Psoas muscle (tissue), 8 donors: ENCODE measurements around the gene CCDC70. TPM values are rescaled to one million over a fixed set of nuclear protein-coding genes. Genes with fewer than 3 reads are reported as not detected.

Source experiments
- ATAC-seq, 4 donors: fragments of 200-7000 bp; cut with Tn5 transposase; one replicate each; pipeline ENCODE4 v1.9.1; 2020; ENCODE audit warnings: moderate library complexity in 3 of 4, mild to moderate bottlenecking in 2 of 4
- DNase-seq, 2 donors: peaks; one replicate each; pipeline ENCODE4 v3.0.0-alpha.2; 2020
- H3K27ac ChIP-seq: fragments of 200-600 bp; one replicate; pipeline ENCODE4 v1.8.0; 2022
- H3K27me3 ChIP-seq, 3 donors: fragments of 200-600 bp in 1 of 3; one replicate each; pipeline versions ENCODE4 v1.6.1 to v1.8.0; 2013 to 2022; ENCODE audit warnings: low read length in 2 of 3, mild to moderate bottlenecking in 2 of 3, moderate library complexity in 1 of 3; ENCODE audit not compliant: insufficient read depth in 3 of 3
- H3K36me3 ChIP-seq, 2 donors: fragments of 200-600 bp in 1 of 2; one replicate each; pipeline versions ENCODE4 v1.6.1 to v1.8.0; 2013 to 2022; ENCODE audit warnings: low read depth in 1 of 2, mild to moderate bottlenecking in 1 of 2, moderate library complexity in 1 of 2; ENCODE audit not compliant: insufficient read depth in 1 of 2
- H3K4me1 ChIP-seq: fragments of 200-600 bp; one replicate; pipeline ENCODE4 v1.8.0; 2022
- H3K4me3 ChIP-seq: fragments of 200-600 bp; one replicate; pipeline ENCODE4 v1.8.0; 2022; ENCODE audit warnings: mild to moderate bottlenecking
- H3K9me3 ChIP-seq: fragments of 200-600 bp; one replicate; pipeline ENCODE4 v1.8.0; 2022
- CTCF ChIP-seq: fragments of 200-600 bp; IDR thresholded peaks from one replicate; pipeline ENCODE4 v1.8.0; 2022; ENCODE audit warnings: antibody characterized with exemption
- WGBS, 3 donors: extraction: QIAGEN DNeasy Blood & Tissue Kit; methylation state at CpG; one replicate each; pipeline versions ENCODE4 v1.1.6 to v1.1.7; 2013; 5-methylcytosine and 5-hydroxymethylcytosine counted together
- intact Hi-C, 2 donors: fragments of 100-400 bp; cut with DNase I; formaldehyde crosslinking; loops; one replicate each; pipeline versions ENCODE4 v1.11.0 to v1.14.2; 2022
- polyA plus RNA-seq, 3 donors: library from polyadenylated mRNA; stranded (reverse); fragments of 200-250 nt; gene quantifications; one replicate each; pipeline ENCODE4 v1.2.3, GENCODE V29; 2013
- total RNA-seq, 4 donors: library from RNA; stranded (reverse); fragmentation: NEBNext Ultra II Directional in 2 of 4; extraction: Animal tissue kit (Norgen Biotek cat#: 25700) in 2 of 4; gene quantifications; one replicate each; pipeline versions ENCODE4 v1.2.1 to v1.2.4, GENCODE V29; 2021 to 2023
- donor health status: healthy with polysubstance abuse.
- donor health status: DM: no; HTN: no; CAD: no; lungs with moderate emphysema.
- donor health status: Bipolar disorder and iron deficiency.
- donor health status: healthy.
- donor health status: DM: yes; HTN: yes; CAD: no.
- donor health status: DM: no; HTN: no; CAD: no.
- donor health status: DM: no; HTN: no; CAD: no.
- donor health status: DM: yes; HTN: yes; CAD: no.

CCDC70 gene
- total and polyA plus RNA-seq, 7 donors = not detected

GRCh38 chr13:51910508-51910907 lies 48.7 kb downstream of the CCDC70 start:
- DNase-seq (no peak), ATAC-seq (no peak)
- Histone ChIP-seq H3K27ac (no peak overlapping the region), H3K9me3 (no peaks in the 10 kb centered on the region), H3K27me3 (no peaks in the 10 kb centered on the region), H3K36me3 (no peaks in the 10 kb centered on the region), H3K4me1 (no peaks in the 10 kb centered on the region), H3K4me3 (no peak overlapping the region)
- 87 to 91% (median 89%) methylated on average over 12 of the region's 12 CpGs for WGBS, 3 donors
- intact Hi-C loops = no loop called here
- no peak for TF ChIP-seq CTCF

DNA sequence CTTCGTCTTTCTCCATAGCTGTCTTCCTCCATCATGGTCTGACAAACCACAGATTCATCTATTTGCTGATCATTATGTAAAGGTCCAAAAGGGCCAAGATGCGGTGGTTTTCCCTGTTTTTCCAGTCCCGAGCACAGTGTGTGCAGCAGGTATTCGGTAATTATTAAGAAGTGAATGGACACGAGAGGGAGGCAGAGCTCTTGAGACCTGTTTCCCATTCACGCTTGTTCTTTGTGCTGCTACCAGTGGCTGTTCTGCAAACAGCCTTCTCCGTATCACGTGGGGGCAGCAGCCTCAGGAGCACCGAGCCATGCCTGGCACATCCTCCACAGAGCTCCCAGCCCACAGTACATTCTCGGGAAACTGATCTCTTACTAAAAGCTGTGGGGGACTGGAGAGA lies 50.3 kb downstream of the CCDC70 start:
- Histone ChIP-seq H3K36me3 (no peaks in the 10 kb centered on the region), H3K4me1 (no peaks in the 10 kb centered on the region), H3K27ac (no peak overlapping the region), H3K9me3 (no peaks in the 10 kb centered on the region), H3K4me3 (no peak overlapping the region), H3K27me3 (no peaks in the 10 kb centered on the region)
- ATAC-seq = no peak
- WGBS, 3 donors = 62 to 68% (median 63%) methylated on average over 10 of the region's 10 CpGs
- DNase-seq = no peak
- no peak for TF ChIP-seq CTCF
- intact Hi-C loops = loop anchor here in 1 of 2 donors (1.0 kb wide), 1 partner anchor 33 kb away; no protein-coding TSS in a partner anchor

DNA sequence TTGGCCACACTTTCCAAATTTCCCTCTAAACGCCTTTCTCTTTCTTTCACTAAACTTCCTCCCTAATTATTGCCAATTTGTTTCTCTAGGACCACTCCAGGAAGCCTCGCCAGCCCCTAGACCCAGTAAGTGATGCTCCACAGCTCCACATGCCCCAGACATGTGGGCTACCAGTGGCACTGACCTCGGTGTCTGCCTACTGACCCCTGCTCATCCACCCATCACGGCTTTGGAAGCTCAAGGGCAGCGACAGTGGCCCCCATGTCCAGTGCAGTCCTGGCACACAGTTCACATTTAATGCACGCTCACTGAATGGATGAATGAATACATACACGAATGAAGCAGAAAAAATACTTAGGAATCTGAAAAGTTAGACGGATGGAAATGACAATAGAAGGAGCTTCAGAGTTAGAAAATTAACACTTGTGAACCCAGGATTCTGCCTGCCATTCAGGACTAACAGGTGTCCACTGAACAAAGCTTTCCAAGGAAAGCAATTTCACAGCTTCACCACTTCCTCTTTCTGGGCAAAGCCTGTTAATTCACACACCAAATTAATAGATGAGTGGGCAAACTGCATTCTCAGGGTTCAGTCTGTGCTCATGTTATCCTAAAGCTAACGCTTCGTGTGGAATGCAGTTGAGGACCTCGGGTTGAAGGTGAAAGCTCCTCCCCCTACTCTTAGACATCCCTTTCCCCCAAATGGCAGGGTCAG lies 50.9 kb downstream of the CCDC70 start:
- H3K9me3 ChIP-seq = no peaks in the 10 kb centered on the region
- no peak overlapping the region for H3K27ac ChIP-seq
- 48 to 57% (median 51%) methylated on average over 11 of the region's 11 CpGs for WGBS, 3 donors
- TF ChIP-seq CTCF = no peak
- no peaks in the 10 kb centered on the region for H3K4me1 ChIP-seq
- H3K36me3 ChIP-seq = no peaks in the 10 kb centered on the region
- H3K4me3 ChIP-seq = no peak overlapping the region
- DNase-seq = no peak
- ATAC-seq = no peak
- intact Hi-C loops = loop anchor here in 1 of 2 donors (1.0 kb wide), 1 partner anchor 33 kb away; no protein-coding TSS in a partner anchor
- no peaks in the 10 kb centered on the region for H3K27me3 ChIP-seq

DNA sequence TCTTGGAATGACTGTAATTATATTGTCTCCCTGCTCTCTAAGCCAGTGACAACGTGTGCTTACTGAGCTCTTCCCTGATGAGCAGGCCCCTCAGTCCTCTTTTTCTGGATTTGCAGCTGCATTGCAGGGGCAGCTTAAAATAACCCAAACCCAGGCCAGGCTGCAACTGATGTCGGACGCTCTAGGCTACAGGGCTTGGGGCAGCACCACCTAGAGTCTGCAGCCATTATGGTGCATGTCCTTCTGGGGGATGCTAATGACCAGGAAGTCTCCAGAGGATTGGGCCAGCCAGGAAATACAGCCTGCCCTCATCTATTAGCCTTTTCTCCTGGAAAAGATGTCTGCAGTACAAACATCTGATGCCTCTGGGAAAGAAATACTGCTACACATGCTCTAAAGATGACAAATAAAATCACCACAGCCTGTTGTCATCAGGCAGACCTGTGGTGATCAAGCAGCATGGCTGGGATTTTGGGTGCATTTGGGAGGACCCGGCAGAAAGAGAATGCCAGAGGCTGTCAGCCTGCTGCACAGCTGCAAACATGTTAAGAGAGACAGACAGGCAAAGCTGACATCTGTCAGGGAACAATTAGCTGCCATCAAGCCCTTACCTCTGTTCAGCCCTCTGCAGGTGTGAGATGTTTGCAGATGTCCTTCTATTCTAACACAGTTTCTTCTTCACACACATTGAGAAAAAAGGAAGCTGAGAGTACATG lies 51.8 kb downstream of the CCDC70 start:
- ATAC-seq (no peak), DNase-seq (no peak)
- intact Hi-C loops = no loop called here
- H3K36me3 ChIP-seq = no peaks in the 10 kb centered on the region
- WGBS, 3 donors = 36 to 47% (median 44%) methylated on average over 4 of the region's 4 CpGs
- no peak for TF ChIP-seq CTCF
- H3K27me3 ChIP-seq = no peaks in the 10 kb centered on the region
- no peaks in the 10 kb centered on the region for H3K4me1 ChIP-seq
- no peak overlapping the region for H3K4me3 ChIP-seq
- no peak overlapping the region for H3K27ac ChIP-seq
- no peaks in the 10 kb centered on the region for H3K9me3 ChIP-seq
